IMR-90 (cell line): Measurements from ENCODE around the gene MFN2. TPM values are rescaled to one million over a fixed set of nuclear protein-coding genes. Genes with fewer than 3 reads are reported as not detected.

Experiments used
- ATAC-seq: fragments of 200-7000 bp; cut with Tn5 transposase; 2 replicates; pipeline ENCODE4 v1.9.1; 2020; ENCODE audit warnings: low read depth, mild to moderate bottlenecking, moderate library complexity
- BruUV-seq: library from RNA; stranded (reverse); fragments of 400-500 nt; replicated peaks from 2 replicates; lab custom pipeline; 2021; lab: Mats Ljungman, UMichigan
- CTCF ChIA-PET: fragments of 300-600 bp; formaldehyde crosslinking; extraction: SDS; loops from one replicate; lab custom pipeline; 2021; ENCODE audit warnings: antibody characterized with exemption; lab: Yijun Ruan, JAX
- POLR2A ChIA-PET: fragments of 300-600 bp; sonication (Branson Sonifier 250); formaldehyde crosslinking; loops from one replicate; lab custom pipeline; 2022; ENCODE audit warnings: antibody characterized with exemption; ENCODE audit not compliant: unreplicated experiment; lab: Charles Lee
- DNase-seq: peaks from one replicate; pipeline ENCODE4 v3.0.0; 2013
- H2AFZ ChIP-seq: replicated peaks from 2 replicates; pipeline ENCODE3; 2013; ENCODE audit warnings: low read length, mild to moderate bottlenecking; ENCODE audit not compliant: poor library complexity
- H2AK5ac ChIP-seq: 2 replicates; pipeline ENCODE4 v1.6.1; 2013; ENCODE audit warnings: low read depth, low read length, inconsistent platforms
- H2AK9ac ChIP-seq: replicated peaks from 2 replicates; pipeline ENCODE3; 2013; ENCODE audit warnings: mild to moderate bottlenecking, low read depth, low read length, moderate library complexity; ENCODE audit not compliant: poor library complexity
- H2BK120ac ChIP-seq: 2 replicates; pipeline ENCODE4 v1.6.1; 2013; ENCODE audit warnings: low read depth, low read length, inconsistent platforms
- H2BK15ac ChIP-seq: 3 replicates; pipeline ENCODE4 v1.6.1; 2013; ENCODE audit warnings: low read depth, low read length, inconsistent platforms
- H2BK20ac ChIP-seq: 2 replicates; pipeline ENCODE4 v1.6.1; 2013; ENCODE audit warnings: low read depth, mild to moderate bottlenecking, inconsistent platforms, low read length, moderate library complexity
- H2BK5ac ChIP-seq: 2 replicates; pipeline ENCODE4 v1.6.1; 2013; ENCODE audit warnings: mild to moderate bottlenecking, low read depth, low read length, inconsistent platforms; ENCODE audit not compliant: poor library complexity, severe bottlenecking
- H3K14ac ChIP-seq: replicated peaks from 2 replicates; pipeline ENCODE4 v1.6.1; 2013; ENCODE audit warnings: low read depth, low read length, inconsistent platforms
- H3K18ac ChIP-seq: 2 replicates; pipeline ENCODE4 v1.6.1; 2013; ENCODE audit warnings: low read depth, low read length, control low read depth
- H3K23ac ChIP-seq: 2 replicates; pipeline ENCODE4 v1.6.1; 2013; ENCODE audit warnings: low read depth, low read length, inconsistent platforms
- H3K27ac ChIP-seq: 2 replicates; pipeline ENCODE4 v1.5.1; 2013; ENCODE audit warnings: mild to moderate bottlenecking, control low read depth, low read length; ENCODE audit not compliant: insufficient read depth
- H3K27me3 ChIP-seq: 2 replicates; pipeline ENCODE4 v1.6.1; 2013; ENCODE audit warnings: low read length; ENCODE audit not compliant: control insufficient read depth, insufficient read depth
- H3K36me3 ChIP-seq: 2 replicates; pipeline ENCODE4 v1.6.1; 2013; ENCODE audit warnings: low read length, mixed read lengths; ENCODE audit not compliant: control insufficient read depth, insufficient read depth
- H3K4ac ChIP-seq: 2 replicates; pipeline ENCODE4 v1.6.1; 2013; ENCODE audit warnings: low read depth, low read length, inconsistent platforms
- H3K4me1 ChIP-seq: 2 replicates; pipeline ENCODE4 v1.6.1; 2013; ENCODE audit warnings: low read length, mixed read lengths; ENCODE audit not compliant: control insufficient read depth, insufficient read depth
- H3K4me2 ChIP-seq: 2 replicates; pipeline ENCODE4 v1.6.1; 2013; ENCODE audit warnings: low read depth, mild to moderate bottlenecking, control low read depth, low read length, moderate library complexity
- H3K4me3 ChIP-seq: 2 replicates; pipeline ENCODE4 v1.5.1; 2013; ENCODE audit warnings: low read depth, mild to moderate bottlenecking, control low read depth, low read length, moderate library complexity; ENCODE audit not compliant: insufficient read depth
- H3K56ac ChIP-seq: 2 replicates; pipeline ENCODE4 v1.6.1; 2013; ENCODE audit warnings: low read length, inconsistent platforms; ENCODE audit not compliant: insufficient read depth; ENCODE audit errors: extremely low read depth
- H3K79me1 ChIP-seq, 2 experiments: 2 replicates each; pipeline ENCODE4 v1.6.1; 2013; ENCODE audit warnings: low read length in 2 of 2, inconsistent platforms in 1 of 2, low read depth in 1 of 2
- H3K9ac ChIP-seq: 2 replicates; pipeline ENCODE4 v1.6.1; 2013; ENCODE audit warnings: low read depth, low read length, control low read depth
- H3K9me1 ChIP-seq: 2 replicates; pipeline ENCODE4 v1.6.1; 2013; ENCODE audit warnings: low read length, inconsistent platforms; ENCODE audit not compliant: insufficient read depth
- H3K9me3 ChIP-seq: 2 replicates; pipeline ENCODE4 v1.6.1; 2013; ENCODE audit warnings: low read length; ENCODE audit not compliant: control insufficient read depth, insufficient read depth
- H4K20me1 ChIP-seq: 2 replicates; pipeline ENCODE4 v1.6.1; 2013; ENCODE audit warnings: low read length, inconsistent platforms; ENCODE audit not compliant: insufficient read depth
- H4K5ac ChIP-seq: 2 replicates; pipeline ENCODE4 v1.6.1; 2013; ENCODE audit warnings: mild to moderate bottlenecking, low read depth, low read length, control low read depth
- H4K8ac ChIP-seq, 2 experiments: 2 replicates each; pipeline ENCODE4 v1.6.1; 2013; ENCODE audit warnings: low read depth in 2 of 2, low read length in 2 of 2, control low read depth in 1 of 2, inconsistent platforms in 1 of 2
- H4K91ac ChIP-seq: 2 replicates; pipeline ENCODE4 v1.6.1; 2013; ENCODE audit warnings: low read depth, low read length, inconsistent platforms; ENCODE audit not compliant: insufficient read depth
- CHD1 ChIP-seq: IDR thresholded peaks from 2 replicates; pipeline ENCODE4 v1.6.1; 2012; ENCODE audit warnings: low read depth, low read length, improper control_type of control experiment
- RCOR1 ChIP-seq: IDR thresholded peaks from 2 replicates; pipeline ENCODE4 v1.6.1; 2012; ENCODE audit warnings: mild to moderate bottlenecking, low read length, improper control_type of control experiment; ENCODE audit not compliant: insufficient replicate concordance
- WGBS, 2 experiments: methylation state at CpG; one replicate each; pipeline versions ENCODE4 v1.1.5 to v1.1.7; 2013; ENCODE audit warnings: missing lambda C conversion rate in 2 of 2; ENCODE audit not compliant: insufficient read length in 1 of 2; ENCODE audit errors: extremely low coverage in 2 of 2; 5-methylcytosine and 5-hydroxymethylcytosine counted together
- dilution Hi-C: fragments of 300-500 bp; cut with HindIII; formaldehyde crosslinking; loops from one replicate; pipeline ENCODE4 v1.14.3; 2018; ENCODE audit warnings: low sequenced_read_pairs; ENCODE audit not compliant: unreplicated experiment
- in situ Hi-C: fragments of 300-500 bp; cut with MboI; formaldehyde crosslinking; loops from 3 replicates; pipeline ENCODE4 v1.14.3; 2019; ENCODE audit warnings: low sequenced_read_pairs, inconsistent platforms, mixed read lengths
- intact Hi-C: fragments of 100-400 bp; cut with micrococcal nuclease; formaldehyde crosslinking; loops from 2 replicates; pipeline ENCODE4 v1.10.0; 2022
- polyA plus RNA-seq, 3 experiments: library from polyadenylated mRNA; depleted of rRNA; stranded (reverse); fragments of >200 nt; gene quantifications; 2 replicates each; pipeline ENCODE4 v1.2.3, GENCODE V29; 2012; ENCODE audit warnings: low replicate concordance in 1 of 3
- total RNA-seq: library from RNA; depleted of rRNA; stranded (reverse); fragments of >200 nt; gene quantifications from 2 replicates; pipeline ENCODE4 v1.2.3, GENCODE V29; 2012

MFN2 gene
- total and polyA plus RNA-seq, 2 of the 4 experiments (the other 2 are of a cell fraction) = 52.8 to 84.2 TPM

DNA sequence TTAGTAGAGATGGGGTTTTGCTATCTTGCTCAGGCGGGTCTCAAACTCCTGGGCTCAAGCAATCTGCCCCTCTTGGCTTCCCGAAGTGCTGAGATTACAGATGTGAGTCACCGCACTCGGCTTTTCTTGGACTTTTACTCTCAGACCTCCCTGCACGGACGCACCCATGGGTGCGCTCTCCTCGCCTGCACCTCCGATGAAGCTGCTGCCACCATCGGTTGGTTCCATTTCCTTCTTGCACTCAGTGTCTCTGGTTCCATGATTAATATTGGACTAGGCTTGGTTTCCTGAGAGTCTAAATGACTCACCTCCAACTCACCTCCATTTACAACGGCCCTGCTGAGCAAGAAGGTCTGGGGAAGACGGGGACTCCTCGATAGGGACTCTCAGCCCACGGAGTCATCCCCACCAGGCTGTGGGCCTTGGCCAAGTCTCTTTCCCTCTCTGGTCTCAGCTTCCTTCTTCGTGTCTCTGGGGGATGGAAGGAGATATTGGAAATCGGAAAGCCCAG, 76.1 kb downstream of the MFN2 start:
- no peak overlapping the region for H4K5ac ChIP-seq
- H3K9me3 ChIP-seq = peaks cover 9% of the 10 kb centered on the region
- dilution Hi-C loops = no loop called here
- BruUV-seq = no TSS peak
- H3K4me1 ChIP-seq = peaks cover 5% of the 10 kb centered on the region; the same call in 1 of the 2 replicates
- no peak overlapping the region for H2BK20ac ChIP-seq
- H2AK5ac ChIP-seq = no peak overlapping the region
- H3K79me1 ChIP-seq = no peaks in the 10 kb centered on the region
- H2BK5ac ChIP-seq = no peak overlapping the region
- H4K8ac ChIP-seq = no peak overlapping the region
- no peaks in the 10 kb centered on the region for H3K9me1 ChIP-seq
- in situ Hi-C loops = no loop called here
- intact Hi-C loops = no loop called here
- ChIA-PET CTCF (no interaction called here), POLR2A (no interaction called here)
- H3K27me3 ChIP-seq = peaks cover 20% of the 10 kb centered on the region
- no peak overlapping the region for H3K4me3 ChIP-seq
- DNase-seq = peak; percentile 25
- ATAC-seq = no peak
- no peak overlapping the region for H3K18ac ChIP-seq
- H3K36me3 ChIP-seq = no peaks in the 10 kb centered on the region
- no peak overlapping the region for H3K9ac ChIP-seq
- no peak overlapping the region for H3K27ac ChIP-seq
- TF ChIP-seq CHD1 (no peak), RCOR1 (no peak)
- no peak overlapping the region for H3K56ac ChIP-seq
- H2BK120ac ChIP-seq = no peak overlapping the region
- no peaks in the 10 kb centered on the region for H4K20me1 ChIP-seq
- no peak overlapping the region for H3K4ac ChIP-seq
- H2BK15ac ChIP-seq = no peak overlapping the region
- WGBS, 2 experiments = 70% methylated on average over 2 of the region's 16 CpGs; no CpG with 5 or more reads in 1 of the 2 experiments
- H2AK9ac ChIP-seq = no peak overlapping the region
- H2AFZ ChIP-seq = no peak overlapping the region
- no peak overlapping the region for H3K4me2 ChIP-seq
- H3K23ac ChIP-seq = no peak overlapping the region
- H4K91ac ChIP-seq = no peak overlapping the region
- no peak overlapping the region for H3K14ac ChIP-seq
